Measurements from ENCODE around the gene LPP. TPM values are rescaled to one million over a fixed set of nuclear protein-coding genes. Genes with fewer than 3 reads are reported as not detected.

Gene LPP
- total RNA-seq, 1 donor from 2014 or later, result 222 TPM

- Histone ChIP-seq H3K4me3 (ENCODE audit: insufficient read depth, low read depth, low read length) (no peak overlapping the region), H3K9me3 (ENCODE audit: insufficient read depth, low read depth, low read length) (no peaks in the 10 kb centered on the region), H3K27ac (ENCODE audit: low read depth, low read length) (no peak overlapping the region), H3K27me3 (ENCODE audit: insufficient read depth, low read length) (no peaks in the 10 kb centered on the region), H3K36me3 (ENCODE audit: insufficient read depth, low read length) (peaks cover 2% of the 10 kb centered on the region), H3K79me2 (ENCODE audit: insufficient read depth, low read length) (peaks cover 99% of the 10 kb centered on the region), H3K9ac (ENCODE audit: low read length) (no peak overlapping the region), H4K20me1 (ENCODE audit: insufficient read depth, low read length) (peaks cover 89% of the 10 kb centered on the region), H3K4me1 (ENCODE audit: insufficient read depth, low read length) (peaks cover 21% of the 10 kb centered on the region), H2AFZ (ENCODE audit: low read depth, low read length) (no peak overlapping the region), H3K4me2 (ENCODE audit: low read length) (no peak overlapping the region)
- peaks cover 39% of the 10 kb centered on the region for H3K4me1 Mint-ChIP-seq (ENCODE audit: low read depth, unreplicated experiment)
- no peaks in the 10 kb centered on the region for H3K9me3 Mint-ChIP-seq (ENCODE audit: unreplicated experiment)
- H3K4me3 Mint-ChIP-seq (ENCODE audit: unreplicated experiment), result no peak overlapping the region
- DNase-seq (ENCODE audit: low read depth), result no peak
- no peaks in the 10 kb centered on the region for H3K27me3 Mint-ChIP-seq (ENCODE audit: low read depth, unreplicated experiment)
- H3K27ac Mint-ChIP-seq (ENCODE audit: unreplicated experiment), result no peak overlapping the region
- TF ChIP-seq EZH2 (IDR thresholded peaks at IDR 0.05; ENCODE audit: insufficient read depth, low read length), result no peak
- no peak for TF ChIP-seq CTCF (IDR thresholded peaks at IDR 0.05; ENCODE audit: insufficient read depth, low read depth, low read length)
- no peak for FAIRE-seq
- peaks cover 6% of the 10 kb centered on the region for H3K36me3 Mint-ChIP-seq (ENCODE audit: low read depth, unreplicated experiment)
Observed at GRCh38 chr3:188184160-188184559, 30.2 kb downstream of the LPP start.

GRCh38 chr3:188184649-188185048 is 30.7 kb downstream of the LPP start:
- no peak overlapping the region for H2AFZ ChIP-seq (ENCODE audit: low read depth, low read length)
- no peak for TF ChIP-seq EZH2 (IDR thresholded peaks at IDR 0.05; ENCODE audit: insufficient read depth, low read length)
- TF ChIP-seq CTCF (IDR thresholded peaks at IDR 0.05; ENCODE audit: insufficient read depth, low read depth, low read length), result no peak
- H3K9me3 Mint-ChIP-seq (ENCODE audit: unreplicated experiment), result no peaks in the 10 kb centered on the region
- no peak overlapping the region for H3K27ac Mint-ChIP-seq (ENCODE audit: unreplicated experiment)
- peaks cover 99% of the 10 kb centered on the region for H3K79me2 ChIP-seq (ENCODE audit: insufficient read depth, low read length)
- no peaks in the 10 kb centered on the region for H3K27me3 ChIP-seq (ENCODE audit: insufficient read depth, low read length)
- H3K4me1 Mint-ChIP-seq (ENCODE audit: low read depth, unreplicated experiment), result peaks cover 37% of the 10 kb centered on the region
- H4K20me1 ChIP-seq (ENCODE audit: insufficient read depth, low read length), result peaks cover 89% of the 10 kb centered on the region
- H3K4me3 Mint-ChIP-seq (ENCODE audit: unreplicated experiment), result no peak overlapping the region
- DNase-seq (ENCODE audit: low read depth) (no peak), FAIRE-seq (no peak)
- no peak overlapping the region for H3K4me2 ChIP-seq (ENCODE audit: low read length)
- peaks cover 2% of the 10 kb centered on the region for H3K36me3 Mint-ChIP-seq (ENCODE audit: low read depth, unreplicated experiment)
- H3K4me1 ChIP-seq (ENCODE audit: insufficient read depth, low read length), result peaks cover 21% of the 10 kb centered on the region
- no peaks in the 10 kb centered on the region for H3K9me3 ChIP-seq (ENCODE audit: insufficient read depth, low read depth, low read length)
- H3K4me3 ChIP-seq (ENCODE audit: insufficient read depth, low read depth, low read length), result no peak overlapping the region
- no peak overlapping the region for H3K27ac ChIP-seq (ENCODE audit: low read depth, low read length)
- no peaks in the 10 kb centered on the region for H3K27me3 Mint-ChIP-seq (ENCODE audit: low read depth, unreplicated experiment)
- H3K9ac ChIP-seq (ENCODE audit: low read length), result no peak overlapping the region
- H3K36me3 ChIP-seq (ENCODE audit: insufficient read depth, low read length), result peaks cover 2% of the 10 kb centered on the region

GRCh38 chr3:188185717-188186251 is 31.8 kb downstream of the LPP start:
- H3K9me3 Mint-ChIP-seq (ENCODE audit: unreplicated experiment), result no peaks in the 10 kb centered on the region
- peaks cover 2% of the 10 kb centered on the region for H3K36me3 Mint-ChIP-seq (ENCODE audit: low read depth, unreplicated experiment)
- H4K20me1 ChIP-seq (ENCODE audit: insufficient read depth, low read length), result peaks cover 86% of the 10 kb centered on the region
- H3K4me1 ChIP-seq (ENCODE audit: insufficient read depth, low read length), result peaks cover 21% of the 10 kb centered on the region
- H3K27ac ChIP-seq (ENCODE audit: low read depth, low read length), result no peak overlapping the region
- no peaks in the 10 kb centered on the region for H3K27me3 Mint-ChIP-seq (ENCODE audit: low read depth, unreplicated experiment)
- no peaks in the 10 kb centered on the region for H3K9me3 ChIP-seq (ENCODE audit: insufficient read depth, low read depth, low read length)
- no peaks in the 10 kb centered on the region for H3K27me3 ChIP-seq (ENCODE audit: insufficient read depth, low read length)
- no peak for FAIRE-seq
- H2AFZ ChIP-seq (ENCODE audit: low read depth, low read length), result no peak overlapping the region
- H3K4me2 ChIP-seq (ENCODE audit: low read length), result peak overlapping the region; percentile 15
- H3K4me1 Mint-ChIP-seq (ENCODE audit: low read depth, unreplicated experiment), result peaks cover 30% of the 10 kb centered on the region
- peak; percentile 46 for DNase-seq (ENCODE audit: low read depth)
- TF ChIP-seq EZH2 (IDR thresholded peaks at IDR 0.05; ENCODE audit: insufficient read depth, low read length) (no peak), CTCF (IDR thresholded peaks at IDR 0.05; ENCODE audit: insufficient read depth, low read depth, low read length) (no peak)
- peak overlapping the region; percentile 7 for H3K27ac Mint-ChIP-seq (ENCODE audit: unreplicated experiment)
- H3K4me3 ChIP-seq (ENCODE audit: insufficient read depth, low read depth, low read length), result no peak overlapping the region
- H3K9ac ChIP-seq (ENCODE audit: low read length), result peak overlapping the region; percentile 29
- peaks cover 2% of the 10 kb centered on the region for H3K36me3 ChIP-seq (ENCODE audit: insufficient read depth, low read length)
- H3K79me2 ChIP-seq (ENCODE audit: insufficient read depth, low read length), result peaks cover 98% of the 10 kb centered on the region
- no peak overlapping the region for H3K4me3 Mint-ChIP-seq (ENCODE audit: unreplicated experiment)
